ENCODE measurements around the gene LSM14A. TPM values are rescaled to one million over a fixed set of nuclear protein-coding genes. Genes with fewer than 3 reads are reported as not detected.
A peak's percentile ranks its signal among the peaks of the same experiment; 100 is the strongest.

The LSM14A gene
- total and polyA plus RNA-seq, 2 of the 13 experiments (the other 11 are each of a cell fraction or from before 2014, with no cell fraction given), result 77.0 to 83.6 TPM

GRCh38 chr19:34172661-34173192, 423 bp downstream of the LSM14A start (continued):
- TF ChIP-seq CEBPZ (IDR thresholded peaks at IDR 0.05; ENCODE audit: low read length) (no peak), BRF2 (CRISPR knock-in tag; IDR thresholded peaks at IDR 0.05) (no peak), AGO2 (optimal IDR thresholded peaks at IDR 0.05; ENCODE audit: low read depth, low read length) (peak; percentile 84), ZBTB7B (CRISPR knock-in tag; IDR thresholded peaks at IDR 0.05) (no peak), ZNF550 (CRISPR knock-in tag; IDR thresholded peaks at IDR 0.05; ENCODE audit: borderline replicate concordance) (no peak), ZNF546 (CRISPR knock-in tag; conservative IDR thresholded peaks at IDR 0.05) (peak; percentile 60), PPARG (CRISPR knock-in tag; conservative IDR thresholded peaks at IDR 0.05) (no peak), JARID2 (CRISPR knock-in tag; IDR thresholded peaks at IDR 0.05; ENCODE audit: insufficient replicate concordance) (no peak), ZBTB44 (CRISPR knock-in tag; IDR thresholded peaks at IDR 0.05) (no peak), ZC3H4 (CRISPR knock-in tag; IDR thresholded peaks at IDR 0.05; ENCODE audit: borderline replicate concordance) (no peak), ZNF7 (CRISPR knock-in tag; IDR thresholded peaks at IDR 0.05) (no peak), ZNF660 (CRISPR knock-in tag; IDR thresholded peaks at IDR 0.05; ENCODE audit: borderline replicate concordance, low read depth) (no peak), ETS1 (CRISPR knock-in tag; IDR thresholded peaks at IDR 0.05) (peak; percentile 29; the same call in 1 of the 2 replicates), ZNF563 (CRISPR knock-in tag; IDR thresholded peaks at IDR 0.05) (no peak), FOSL1 (CRISPR knock-in tag; IDR thresholded peaks at IDR 0.05; ENCODE audit: borderline replicate concordance) (no peak), SIX4 (CRISPR knock-in tag; IDR thresholded peaks at IDR 0.05) (no peak), RCOR2 (CRISPR knock-in tag; IDR thresholded peaks at IDR 0.05) (no peak), ZBTB8A (CRISPR knock-in tag; IDR thresholded peaks at IDR 0.05; ENCODE audit: borderline replicate concordance, low read depth) (no peak), POLR2A (IDR thresholded peaks at IDR 0.05; ENCODE audit: insufficient read depth in 1 of 2, low read depth in 2 of 2, low read length in 2 of 2) (no peak), ZNF292 (CRISPR knock-in tag; IDR thresholded peaks at IDR 0.05; ENCODE audit: borderline replicate concordance, low read depth) (no peak), ARNTL (CRISPR knock-in tag; IDR thresholded peaks at IDR 0.05) (no peak), ZNF674 (CRISPR knock-in tag; IDR thresholded peaks at IDR 0.05; ENCODE audit: low read depth) (0 out of 2 replicates have a peak, but pooled peaks have one; percentile 4), ZNF749 (CRISPR knock-in tag; IDR thresholded peaks at IDR 0.05; ENCODE audit: borderline replicate concordance) (no peak), MIER3 (CRISPR knock-in tag; IDR thresholded peaks at IDR 0.05; ENCODE audit: borderline replicate concordance) (no peak), NFRKB (IDR thresholded peaks at IDR 0.05) (no peak), ZIK1 (CRISPR knock-in tag; IDR thresholded peaks at IDR 0.05; ENCODE audit: borderline replicate concordance, low read depth) (no peak)
